Suprapubic skin (tissue), 4 donors: Measurements from ENCODE around the gene COMMD7.

Source experiments
- POLR2A ChIP-seq, 2 donors: fragments of 450-650 bp; IDR thresholded peaks; one replicate each; pipeline ENCODE4 v1.6.1; 2017; ENCODE audit warnings: antibody characterized with exemption in 2 of 2, mild to moderate bottlenecking in 2 of 2, moderate library complexity in 2 of 2
- POLR2AphosphoS5 ChIP-seq, 3 donors: sonication (generic); formaldehyde crosslinking; IDR thresholded peaks; one replicate each; pipeline ENCODE4 v1.6.1; 2017; ENCODE audit warnings: antibody characterized with exemption in 3 of 3
- TF ChIP-seq, protein P1 (sequence below), 2 donors: fragments of 200-600 bp in 1 of 2; fragments of 450-650 bp in 1 of 2; sonication (generic) in 1 of 2; IDR thresholded peaks; one replicate each; pipeline ENCODE4 v1.5.1; 2016 to 2019; ENCODE audit warnings: antibody characterized with exemption in 2 of 2, mild to moderate bottlenecking in 1 of 2, moderate library complexity in 1 of 2

DNA sequence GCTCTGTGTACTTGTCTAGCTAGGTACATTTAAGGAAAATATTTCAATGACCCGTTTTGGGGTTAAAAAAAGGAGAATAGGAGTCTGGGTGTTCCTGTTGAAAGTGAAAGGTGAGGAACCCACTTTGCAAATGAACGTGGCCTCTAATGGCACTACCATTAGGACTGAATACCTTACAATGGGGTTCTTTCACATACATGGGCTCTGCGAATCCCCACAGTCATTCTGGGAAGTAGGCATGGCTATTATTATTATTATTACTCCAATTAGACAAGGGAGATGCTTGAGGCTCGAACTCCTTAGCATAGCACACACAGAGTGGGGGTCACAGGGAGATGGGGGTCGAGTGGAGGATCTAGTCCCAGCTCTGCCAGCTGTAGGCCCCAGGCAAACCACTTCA, 12.9 kb upstream of the COMMD7 start:
- TF ChIP-seq POLR2A (IDR thresholded peaks at IDR 0.05) (no peak), POLR2AphosphoS5 (IDR thresholded peaks at IDR 0.05) (no peak)
- TF ChIP-seq, protein P1, sequence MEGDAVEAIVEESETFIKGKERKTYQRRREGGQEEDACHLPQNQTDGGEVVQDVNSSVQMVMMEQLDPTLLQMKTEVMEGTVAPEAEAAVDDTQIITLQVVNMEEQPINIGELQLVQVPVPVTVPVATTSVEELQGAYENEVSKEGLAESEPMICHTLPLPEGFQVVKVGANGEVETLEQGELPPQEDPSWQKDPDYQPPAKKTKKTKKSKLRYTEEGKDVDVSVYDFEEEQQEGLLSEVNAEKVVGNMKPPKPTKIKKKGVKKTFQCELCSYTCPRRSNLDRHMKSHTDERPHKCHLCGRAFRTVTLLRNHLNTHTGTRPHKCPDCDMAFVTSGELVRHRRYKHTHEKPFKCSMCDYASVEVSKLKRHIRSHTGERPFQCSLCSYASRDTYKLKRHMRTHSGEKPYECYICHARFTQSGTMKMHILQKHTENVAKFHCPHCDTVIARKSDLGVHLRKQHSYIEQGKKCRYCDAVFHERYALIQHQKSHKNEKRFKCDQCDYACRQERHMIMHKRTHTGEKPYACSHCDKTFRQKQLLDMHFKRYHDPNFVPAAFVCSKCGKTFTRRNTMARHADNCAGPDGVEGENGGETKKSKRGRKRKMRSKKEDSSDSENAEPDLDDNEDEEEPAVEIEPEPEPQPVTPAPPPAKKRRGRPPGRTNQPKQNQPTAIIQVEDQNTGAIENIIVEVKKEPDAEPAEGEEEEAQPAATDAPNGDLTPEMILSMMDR (IDR thresholded peaks at IDR 0.05) = no peak
